Caco-2 (cell line): ENCODE measurements around the gene RRP8. TPM values are rescaled to one million over a fixed set of nuclear protein-coding genes. Genes with fewer than 3 reads are reported as not detected.

Source experiments
- BruUV-seq: library from RNA; stranded (reverse); fragments of 400-500 nt; replicated peaks from 2 replicates; lab custom pipeline; 2021; lab: Mats Ljungman, UMichigan
- CTCF ChIA-PET: fragments of 300-600 bp; sonication (Branson Sonifier 250); formaldehyde crosslinking; loops from one replicate; lab custom pipeline; 2022; ENCODE audit warnings: antibody characterized with exemption; lab: Charles Lee
- POLR2A ChIA-PET: fragments of 300-600 bp; sonication (Branson Sonifier 250); formaldehyde crosslinking; loops from one replicate; lab custom pipeline; 2022; ENCODE audit warnings: antibody characterized with exemption; lab: Charles Lee
- DNase-seq, 2 experiments: peaks; one replicate each; pipeline versions ENCODE4 v3.0.0 to v3.0.0-alpha.2; 2020 to 2022
- H3K27me3 ChIP-seq: replicated peaks from 2 replicates; pipeline ENCODE4 v1.6.0; 2011; ENCODE audit warnings: low read length; ENCODE audit not compliant: control insufficient read depth, insufficient read depth
- H3K36me3 ChIP-seq: 2 replicates; pipeline ENCODE4 v1.5.1; 2011; ENCODE audit warnings: low read length; ENCODE audit not compliant: control insufficient read depth, insufficient read depth
- H3K4me1 ChIP-seq: fragments of 250-450 bp; sonication (Bioruptor Pico); 2 replicates; pipeline ENCODE4 v1.5.1; 2020; ENCODE audit warnings: mild to moderate bottlenecking
- H3K4me3 ChIP-seq: 2 replicates; pipeline ENCODE4 v1.5.1; 2011; ENCODE audit warnings: low read depth, mild to moderate bottlenecking, control low read depth, low read length
- H3K9me3 ChIP-seq: fragments of 250-450 bp; sonication (Bioruptor Pico); 2 replicates; pipeline ENCODE4 v1.5.1; 2020; ENCODE audit warnings: mild to moderate bottlenecking, moderate library complexity
- H3K27ac Mint-ChIP-seq: one replicate; pipeline ENCODE4 v1.8.0; 2022; ENCODE audit warnings: mixed read lengths; ENCODE audit not compliant: unreplicated experiment
- H3K27me3 Mint-ChIP-seq: one replicate; pipeline ENCODE4 v1.8.0; 2022; ENCODE audit warnings: mixed read lengths; ENCODE audit not compliant: insufficient read depth, unreplicated experiment
- H3K36me3 Mint-ChIP-seq: one replicate; pipeline ENCODE4 v1.8.0; 2022; ENCODE audit warnings: mild to moderate bottlenecking, mixed read lengths; ENCODE audit not compliant: insufficient read depth, unreplicated experiment
- H3K4me1 Mint-ChIP-seq: one replicate; pipeline ENCODE4 v1.8.0; 2022; ENCODE audit warnings: low read depth, mixed read lengths; ENCODE audit not compliant: unreplicated experiment
- H3K4me3 Mint-ChIP-seq: one replicate; pipeline ENCODE4 v1.8.0; 2022; ENCODE audit warnings: mild to moderate bottlenecking, moderate library complexity, mixed read lengths; ENCODE audit not compliant: unreplicated experiment
- H3K9me3 Mint-ChIP-seq: one replicate; pipeline ENCODE4 v1.8.0; 2022; ENCODE audit warnings: mixed read lengths; ENCODE audit not compliant: unreplicated experiment
- CTCF ChIP-seq, 2 experiments: fragments of 200-600 bp in 1 of 2; IDR thresholded peaks; 1 replicate in 1 of 2; 2 replicates in 1 of 2; pipeline versions ENCODE4 v1.5.1 to v1.8.0; 2011 to 2022; ENCODE audit warnings: antibody characterized with exemption in 1 of 2, control low read depth in 1 of 2, inconsistent platforms in 1 of 2, low read depth in 1 of 2, low read length in 1 of 2, mild to moderate bottlenecking in 1 of 2, moderate library complexity in 1 of 2; ENCODE audit not compliant: insufficient read depth in 1 of 2, severe bottlenecking in 1 of 2, unreplicated experiment in 1 of 2
- intact Hi-C: fragments of 100-400 bp; cut with micrococcal nuclease; formaldehyde crosslinking; loops from one replicate; pipeline ENCODE4 v1.10.0; 2022; ENCODE audit not compliant: unreplicated experiment
- total RNA-seq: library from RNA; stranded (reverse); gene quantifications from 2 replicates; pipeline ENCODE4 v1.2.3, GENCODE V29; 2022

Gene RRP8
- total RNA-seq, 1 experiment from 2014 or later = 21.0 TPM

- no peak for DNase-seq
Measured at GRCh38 chr11:6620636-6621035, 17.2 kb upstream of the RRP8 start.

DNA sequence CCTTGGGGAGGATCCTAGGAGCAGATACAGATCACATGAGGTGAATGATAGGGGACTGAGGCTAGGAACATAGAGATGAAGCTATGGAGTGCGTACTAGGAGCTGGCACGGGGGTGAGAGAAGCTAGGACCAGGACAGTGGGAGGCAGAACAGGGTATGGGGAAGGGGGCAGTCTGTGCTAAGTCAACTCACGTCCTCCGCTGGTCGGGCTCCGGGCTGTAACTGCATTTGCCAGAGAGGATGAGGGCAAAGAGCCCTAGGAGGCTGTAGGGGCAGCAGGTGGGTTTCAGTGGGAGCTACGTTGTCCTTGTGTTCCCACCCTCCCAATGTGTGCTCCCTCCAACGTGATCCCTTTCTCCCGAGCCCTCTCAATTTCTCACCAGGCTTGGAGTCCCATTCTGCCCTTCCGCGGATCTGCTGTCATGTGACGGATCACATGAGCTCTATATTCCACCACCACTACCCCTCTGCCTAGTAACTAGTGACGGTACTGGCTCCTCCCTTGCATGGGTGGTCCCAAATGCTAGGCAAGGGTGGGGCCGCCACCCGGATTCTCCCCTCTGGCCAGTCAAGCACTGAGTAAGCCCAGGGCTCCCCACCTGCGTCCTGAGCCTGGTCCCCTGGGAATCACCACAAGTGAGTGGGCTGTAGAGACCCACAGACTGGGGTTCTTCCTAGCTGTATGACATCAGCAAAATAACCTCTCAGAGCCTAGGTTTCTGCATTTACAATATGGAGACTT is 15.8 kb upstream of the RRP8 start, which contains the start of gene TPP1:
TSS of gene TPP1 (minus strand) at position 419 of the 742 bp plus-strand sequence. CDS start at position 397, 22 bp downstream.
- peak; percentile 93 for DNase-seq
- CTCF ChIA-PET = interaction anchor here (0.6 to 1.6 kb wide), 11 partner anchors 10 to 240 kb away, joined by 3 to 9 read pairs (median 5); partner anchors contain the start of genes MRPL17 and TRIM3
- no TSS peak for BruUV-seq
- no peaks in the 10 kb centered on the region for H3K9me3 Mint-ChIP-seq
- intact Hi-C loops = loop anchor here (1.0 to 10.0 kb wide), 3 partner anchors 16 to 384 kb away; partner anchors contain the start of genes CNGA4, FHIP1B, ILK and RRP8
- Histone ChIP-seq H3K4me3 (peak within 1 kb of the TSS; percentile 82), H3K9me3 (no peaks in the 10 kb centered on the region), H3K36me3 (no peaks in the 10 kb centered on the region), H3K4me1 (no peaks in the 10 kb centered on the region), H3K27me3 (no peaks in the 10 kb centered on the region)
- POLR2A ChIA-PET = interaction anchor here (1.4 to 1.6 kb wide), 3 partner anchors 12 to 138 kb away, joined by 6 to 11 read pairs (median 8); partner anchors contain the start of genes ARFIP2, MRPL17 and TIMM10B
- no peak within 1 kb of the TSS for H3K27ac Mint-ChIP-seq
- no peak for TF ChIP-seq CTCF (IDR thresholded peaks at IDR 0.05; ENCODE audit: insufficient read depth in 1 of 2, low read depth in 1 of 2, low read length in 1 of 2, severe bottlenecking in 1 of 2, unreplicated experiment in 1 of 2)
- no peaks in the 10 kb centered on the region for H3K27me3 Mint-ChIP-seq
- no peaks in the 10 kb centered on the region for H3K4me1 Mint-ChIP-seq
- no peaks in the 10 kb centered on the region for H3K36me3 Mint-ChIP-seq
- H3K4me3 Mint-ChIP-seq = no peak within 1 kb of the TSS

More at GRCh38 chr11:6620636-6621035, 17.2 kb upstream of the RRP8 start:
- Mint-ChIP-seq H3K9me3 (no peaks in the 10 kb centered on the region), H3K27me3 (no peaks in the 10 kb centered on the region), H3K4me3 (no peak overlapping the region), H3K36me3 (no peaks in the 10 kb centered on the region), H3K27ac (no peak overlapping the region), H3K4me1 (no peaks in the 10 kb centered on the region)
- no peaks in the 10 kb centered on the region for H3K27me3 ChIP-seq
- H3K4me1 ChIP-seq = no peaks in the 10 kb centered on the region
- intact Hi-C loops = no loop called here
- H3K36me3 ChIP-seq = no peaks in the 10 kb centered on the region
- H3K9me3 ChIP-seq = no peaks in the 10 kb centered on the region
- POLR2A ChIA-PET = no interaction called here
- no peak overlapping the region for H3K4me3 ChIP-seq
- BruUV-seq = no TSS peak
- CTCF ChIA-PET = no interaction called here
- no peak for TF ChIP-seq CTCF (IDR thresholded peaks at IDR 0.05; ENCODE audit: insufficient read depth in 1 of 2, low read depth in 1 of 2, low read length in 1 of 2, severe bottlenecking in 1 of 2, unreplicated experiment in 1 of 2)
